ENCODE measurements around the gene WFDC6.
A peak's percentile ranks its signal among the peaks of the same experiment; 100 is the strongest.

The WFDC6 gene

DNA sequence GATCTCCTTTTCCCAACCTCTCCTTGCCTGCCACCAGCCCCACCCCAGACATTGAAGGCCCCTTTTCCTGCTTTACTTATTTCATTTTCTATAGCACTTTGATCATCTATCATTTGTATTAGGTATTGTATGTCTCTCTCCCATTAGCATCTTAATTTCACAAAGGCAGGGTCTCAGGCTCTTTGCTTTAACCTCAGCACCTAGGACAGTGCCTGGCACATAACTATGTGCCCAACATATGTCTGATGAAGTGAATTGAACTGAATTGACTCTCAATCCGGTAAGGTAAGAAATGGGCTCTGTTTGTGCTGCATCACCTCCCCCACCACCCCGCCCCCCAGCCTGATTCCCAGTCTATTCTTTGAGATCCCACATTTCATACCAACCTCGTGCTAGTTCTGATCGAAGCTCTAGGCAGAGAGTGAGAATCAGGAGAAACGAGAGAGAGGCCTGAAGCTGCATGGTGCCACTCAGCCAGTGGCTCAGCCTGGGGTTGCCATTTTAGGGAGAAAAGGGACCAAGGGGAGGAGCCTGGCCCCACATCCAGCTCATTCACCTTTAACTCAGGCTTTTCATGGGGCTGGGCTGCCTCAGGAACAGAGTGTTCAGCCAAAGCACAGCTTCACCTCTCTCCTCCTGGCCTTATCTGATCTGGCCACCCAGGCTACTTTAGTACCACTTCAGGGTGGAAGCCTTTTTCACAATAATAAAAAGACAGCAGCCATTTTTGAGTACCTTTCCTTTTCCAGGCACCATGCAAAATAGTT lies 24.0 kb downstream of the WFDC6 start, which contains the start of gene SPINT3:
SPINT3 (minus strand) TSS at position 476 of the 767 bp plus-strand sequence; CDS start at position 462, 14 bp downstream.
- no peak for DNase-seq

- DNase-seq: no peak
Observed at GRCh38 chr20:45510242-45510862, 28.9 kb downstream of the WFDC6 start.

- DNase-seq: no peak
Observed at GRCh38 chr20:45509091-45509490, 30.2 kb downstream of the WFDC6 start.

DNA sequence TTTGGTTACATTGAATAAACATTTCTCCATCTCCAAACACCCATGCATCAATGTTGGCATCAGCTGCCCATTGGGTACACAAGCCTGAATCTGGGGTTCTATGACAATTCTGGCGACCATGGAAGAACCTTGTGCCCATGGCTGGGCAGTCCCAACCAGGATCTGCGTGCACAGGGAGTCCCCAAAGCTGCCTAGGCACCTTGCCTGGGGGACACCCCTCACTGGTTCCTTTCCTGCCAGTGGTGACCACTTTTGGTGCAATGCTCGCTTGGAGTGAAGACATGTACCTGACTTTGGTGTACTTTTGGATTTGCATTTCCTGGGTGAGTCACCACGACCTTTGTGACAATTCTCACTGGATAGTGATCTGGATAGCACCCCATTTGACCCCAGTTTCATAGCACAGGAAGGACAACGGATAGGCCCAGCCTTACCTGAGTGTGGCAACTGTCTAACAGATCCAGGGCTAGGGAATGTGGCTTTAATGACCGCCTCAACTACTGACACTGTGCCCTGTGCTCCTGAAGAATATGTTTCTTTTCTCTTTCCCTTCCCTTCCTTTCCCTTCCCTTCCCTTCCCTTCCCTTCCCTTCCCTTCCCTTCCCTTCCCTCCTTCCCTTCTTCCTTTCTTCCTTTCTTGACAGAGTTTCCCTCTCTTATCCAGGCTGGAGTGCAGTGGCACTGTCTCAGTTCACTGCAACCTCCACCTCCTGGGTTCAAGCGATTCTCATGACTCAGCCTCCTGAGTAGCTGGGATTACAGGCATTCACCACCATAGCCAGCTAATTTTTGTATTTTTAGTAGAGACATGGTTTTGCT lies 31.0 kb downstream of the WFDC6 start:
- no peak for DNase-seq

DNA sequence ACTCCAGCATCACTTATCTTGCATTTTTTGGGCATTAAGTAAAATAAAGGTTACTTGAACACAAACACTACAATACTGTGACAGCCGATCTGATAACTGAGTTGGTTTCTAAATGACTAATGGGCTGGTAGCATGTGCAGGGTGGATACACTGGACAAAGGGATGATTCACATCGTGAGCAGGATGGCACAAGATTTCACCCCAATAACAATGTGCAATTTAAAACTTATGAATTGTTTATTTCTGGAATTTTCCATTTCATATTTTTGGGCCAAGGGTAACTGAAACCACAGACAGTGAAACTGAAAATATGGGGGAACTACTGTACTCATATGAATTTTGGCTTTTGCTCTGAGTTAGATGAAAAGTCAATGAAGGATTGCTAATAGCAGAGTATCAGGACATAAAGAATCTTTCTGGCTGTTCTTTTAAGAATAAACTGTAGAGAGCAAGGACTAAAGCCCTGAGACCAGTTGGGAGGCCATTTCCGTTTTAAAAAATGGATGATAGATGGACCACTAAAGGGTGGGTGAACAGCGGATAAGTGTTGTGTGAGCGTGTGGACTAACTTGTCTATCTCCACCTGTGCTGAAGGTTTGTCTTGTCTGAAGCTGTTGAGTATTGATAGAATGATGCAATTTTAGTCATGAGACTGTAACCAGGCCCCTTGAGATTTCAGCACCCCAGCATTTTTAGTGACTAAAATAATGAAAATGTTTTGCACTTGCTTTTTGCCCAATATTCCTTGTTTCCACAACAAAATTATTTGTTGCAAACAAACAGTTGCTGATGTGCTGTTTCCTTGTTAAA lies 32.1 kb downstream of the WFDC6 start:
- peak; percentile 47 for DNase-seq

GRCh38 chr20:45506398-45506797 lies 32.9 kb downstream of the WFDC6 start:
- DNase-seq: no peak

- no peak for DNase-seq
Observed at GRCh38 chr20:45503403-45503802, 35.9 kb downstream of the WFDC6 start.

GRCh38 chr20:45502561-45502960 lies 36.7 kb downstream of the WFDC6 start:
- DNase-seq: no peak

DNA sequence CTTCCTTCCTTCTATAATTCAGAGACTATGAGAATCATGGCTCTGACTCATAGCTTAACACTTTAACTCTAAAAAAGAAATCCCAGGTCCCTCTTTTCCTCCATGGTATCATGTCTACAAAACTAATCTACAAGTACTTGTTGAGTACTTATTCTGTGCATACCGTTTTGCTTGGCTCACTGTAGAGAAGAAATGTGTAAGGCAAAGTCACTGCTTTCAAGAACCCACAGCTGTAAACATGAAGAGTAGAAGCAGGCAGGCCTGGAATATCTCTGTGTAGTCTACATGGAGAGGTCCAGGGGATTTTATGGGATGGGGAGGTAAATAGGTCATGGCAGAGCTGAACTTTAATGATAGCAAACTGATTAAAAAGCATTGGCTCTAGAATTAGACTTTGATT lies 37.7 kb downstream of the WFDC6 start:
- DNase-seq: no peak

DNA sequence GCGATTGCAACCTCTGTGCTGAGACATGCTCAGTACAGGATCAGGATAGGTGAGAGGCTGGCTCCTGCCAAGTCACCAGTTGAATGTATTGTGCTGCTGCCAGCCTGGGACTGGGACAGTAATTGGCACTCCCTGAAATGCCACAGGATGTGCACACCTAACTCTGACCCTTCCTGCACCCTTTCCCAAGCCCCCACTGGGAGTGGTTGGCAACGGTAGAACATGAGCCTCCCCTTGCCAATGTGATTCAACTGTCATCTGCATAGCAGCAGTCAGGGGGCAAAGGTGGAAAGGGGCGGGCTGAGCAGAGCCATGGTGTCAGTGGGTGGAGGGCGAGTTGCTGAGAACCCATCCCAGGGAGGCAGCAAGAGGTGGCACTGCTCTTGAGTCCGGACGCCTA lies 39.3 kb downstream of the WFDC6 start:
- DNase-seq: no peak

GRCh38 chr20:45497971-45498494 lies 41.2 kb downstream of the WFDC6 start:
- DNase-seq: no peak

DNA sequence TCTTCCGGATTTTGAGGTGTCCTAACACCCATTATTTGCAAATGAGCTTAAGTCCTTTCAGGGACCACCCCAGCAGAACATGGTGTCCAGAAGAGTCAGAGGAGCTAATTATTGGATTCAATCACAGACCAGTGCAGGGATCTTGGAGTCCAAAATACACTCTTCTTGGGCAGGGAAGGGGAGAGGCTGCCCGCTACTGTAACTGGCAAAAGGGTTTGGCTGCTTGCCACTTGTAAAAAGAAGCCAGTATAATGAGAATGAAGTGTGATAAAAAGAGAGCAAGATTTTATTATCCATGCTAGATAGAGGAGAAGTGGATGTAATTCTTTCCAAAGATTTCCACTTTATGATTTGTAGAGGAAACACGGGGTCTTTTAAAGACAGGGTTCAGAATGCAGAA lies 43.1 kb downstream of the WFDC6 start:
- DNase-seq: no peak

- no peak for DNase-seq
Observed at GRCh38 chr20:45495501-45495941, 43.8 kb downstream of the WFDC6 start.

GRCh38 chr20:45489083-45489531 lies 50.2 kb downstream of the WFDC6 start:
- no peak for DNase-seq

DNA sequence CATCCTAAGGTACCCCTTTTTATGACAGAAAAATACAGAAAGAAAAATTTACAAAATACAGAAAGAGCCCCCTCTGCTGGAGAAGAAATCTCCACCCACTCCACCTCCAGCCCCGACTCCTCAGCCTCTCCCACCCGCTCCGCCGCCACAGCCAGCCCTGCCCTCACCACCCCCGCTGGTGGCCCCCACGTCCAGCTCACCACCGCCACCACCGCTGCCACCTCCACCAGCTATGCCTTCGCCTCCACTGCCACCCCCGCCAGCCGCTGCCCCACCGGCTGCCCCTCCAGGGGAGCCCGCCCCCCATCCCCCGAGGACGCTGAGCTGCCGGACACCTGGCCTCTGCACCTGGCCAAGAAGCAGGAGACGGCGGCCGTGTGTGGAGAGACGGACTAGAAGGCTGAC lies 52.0 kb downstream of the WFDC6 start:
- no peak for DNase-seq

GRCh38 chr20:45485388-45485787 lies 53.9 kb downstream of the WFDC6 start:
- no peak for DNase-seq

DNA sequence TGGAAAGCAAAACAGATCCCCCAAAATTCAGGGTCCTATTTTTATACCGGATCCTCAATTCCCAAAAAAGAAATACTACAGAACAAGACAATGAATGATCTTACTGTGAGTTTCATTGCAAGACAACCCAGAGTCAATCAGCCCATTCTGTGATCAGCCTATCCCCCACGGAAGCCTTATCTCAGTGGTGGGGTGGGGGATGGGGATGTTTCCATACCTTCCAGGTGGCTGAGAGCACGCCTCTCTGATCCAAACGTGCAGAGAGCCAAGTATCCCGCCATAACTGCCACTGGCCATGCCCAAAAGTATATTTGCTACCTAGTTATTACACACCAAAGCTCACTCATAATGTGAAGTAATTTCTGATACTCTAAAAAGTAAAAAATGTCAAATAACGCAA lies 54.6 kb downstream of the WFDC6 start:
- no peak for DNase-seq
